HL-60/S4 treated with phorbol 12-myristate 13-acetate at 8.2 ng/mL for 4 days and 3 days (cell line): Measurements from ENCODE around the gene FXR1.
"Not testable (repeated sequence)": the region's sequence is repeated elsewhere in the genome, so short reads cannot be mapped to it uniquely, and the experiment has no call there.

Experiments used
- in situ Hi-C: fragments of 300-500 bp; cut with MboI; formaldehyde crosslinking; loops from 2 replicates; pipeline ENCODE4 v1.15.0; 2022; ENCODE audit warnings: low sequenced_read_pairs

Gene FXR1

GRCh38 chr3:181003469-181003868 lies 91.0 kb downstream of the FXR1 start:
- in situ Hi-C loops, result not testable (repeated sequence)

- in situ Hi-C loops, result no loop called here
These were observed 94.1 kb downstream of the FXR1 start for GRCh38 chr3:181006541-181006940.

GRCh38 chr3:181007262-181007661 lies 94.8 kb downstream of the FXR1 start:
- in situ Hi-C loops, result no loop called here

- in situ Hi-C loops, result no loop called here
These were observed 96.3 kb downstream of the FXR1 start for GRCh38 chr3:181008796-181009195.

GRCh38 chr3:181009225-181009624 lies 96.8 kb downstream of the FXR1 start:
- in situ Hi-C loops, result no loop called here

GRCh38 chr3:181017690-181018089 lies 105.2 kb downstream of the FXR1 start:
- in situ Hi-C loops, result no loop called here

GRCh38 chr3:181025204-181025603 lies 112.7 kb downstream of the FXR1 start:
- in situ Hi-C loops, result no loop called here

- in situ Hi-C loops, result no loop called here
These were observed 118.5 kb downstream of the FXR1 start for GRCh38 chr3:181030948-181031347.
